Measurements from ENCODE around the gene CASP14.

The CASP14 gene

GRCh38 chr19:15042003-15042402 lies 7.3 kb upstream of the CASP14 start:
- TF ChIP-seq GATA3 (IDR thresholded peaks at IDR 0.05; ENCODE audit: low read depth, low read length): no peak
- TF ChIP-seq GATA2 (IDR thresholded peaks at IDR 0.05; ENCODE audit: low read depth, low read length): no peak

DNA sequence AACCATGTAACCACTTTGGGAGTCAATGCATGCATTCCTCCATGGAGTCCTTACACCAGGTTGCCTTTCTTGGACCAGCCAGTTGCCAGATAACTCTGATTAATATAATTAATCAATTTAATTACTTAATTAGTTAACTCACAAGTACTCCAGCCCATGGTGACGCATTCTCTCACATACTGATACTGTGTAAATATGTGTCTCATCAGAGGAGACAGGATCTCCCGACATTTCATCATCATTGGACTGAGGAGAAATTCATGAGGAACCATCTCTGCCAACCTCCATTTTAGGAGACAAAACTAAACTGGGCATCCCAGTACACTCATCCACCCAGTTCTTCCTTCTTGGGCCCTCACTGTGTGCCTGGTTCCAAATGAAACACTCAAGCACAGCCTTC lies 6.5 kb upstream of the CASP14 start:
- TF ChIP-seq GATA3 (IDR thresholded peaks at IDR 0.05; ENCODE audit: low read depth, low read length): no peak
- TF ChIP-seq GATA2 (IDR thresholded peaks at IDR 0.05; ENCODE audit: low read depth, low read length): no peak

DNA sequence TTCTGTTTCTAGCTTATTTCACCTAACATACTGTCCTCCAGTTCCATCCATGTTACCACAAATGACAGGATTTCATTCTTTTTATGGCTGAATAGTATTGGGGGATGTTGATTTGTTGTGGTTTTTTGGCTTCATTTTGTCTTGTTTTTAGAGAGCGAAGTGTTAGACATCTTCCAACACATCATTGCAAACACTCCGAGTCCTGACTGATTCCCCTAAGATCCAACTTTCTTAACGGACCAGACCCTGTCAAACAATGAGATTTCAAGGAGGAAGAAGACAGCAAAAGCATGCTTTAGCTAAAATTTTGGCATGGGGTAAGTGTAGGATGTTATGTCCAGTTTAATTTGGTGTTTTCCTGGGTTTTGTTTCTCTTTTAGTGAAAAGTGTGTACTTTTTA lies 3.8 kb upstream of the CASP14 start:
- TF ChIP-seq GATA2 (IDR thresholded peaks at IDR 0.05; ENCODE audit: low read depth, low read length) (no peak), GATA3 (IDR thresholded peaks at IDR 0.05; ENCODE audit: low read depth, low read length) (no peak)

- TF ChIP-seq GATA2 (IDR thresholded peaks at IDR 0.05; ENCODE audit: low read depth, low read length): no peak
- TF ChIP-seq GATA3 (IDR thresholded peaks at IDR 0.05; ENCODE audit: low read depth, low read length): no peak
These were observed 1.6 kb upstream of the CASP14 start for GRCh38 chr19:15047680-15048079.

GRCh38 chr19:15048128-15048527 lies 1.2 kb upstream of the CASP14 start:
- TF ChIP-seq GATA2 (IDR thresholded peaks at IDR 0.05; ENCODE audit: low read depth, low read length): no peak
- TF ChIP-seq GATA3 (IDR thresholded peaks at IDR 0.05; ENCODE audit: low read depth, low read length): no peak

DNA sequence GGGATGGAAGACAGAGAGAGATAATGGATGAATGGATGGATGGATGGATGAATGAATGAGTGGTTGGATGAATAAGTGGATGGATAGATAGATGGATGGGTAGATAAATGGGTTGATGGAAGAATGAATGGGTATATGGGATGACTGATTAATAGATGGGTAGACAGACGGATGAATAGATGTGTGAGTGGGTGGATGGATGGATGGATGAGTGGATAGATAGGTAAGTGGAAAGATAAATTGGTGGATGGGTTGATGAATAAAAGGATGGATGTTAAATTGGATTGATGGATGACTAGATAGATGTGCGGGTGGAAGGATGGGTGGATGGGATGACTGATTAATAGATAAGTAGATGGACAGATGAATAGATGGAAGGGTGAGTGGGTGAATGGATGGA lies 1.4 kb downstream of the CASP14 start:
- TF ChIP-seq GATA2 (IDR thresholded peaks at IDR 0.05; ENCODE audit: low read depth, low read length): no peak
- TF ChIP-seq GATA3 (IDR thresholded peaks at IDR 0.05; ENCODE audit: low read depth, low read length): no peak

DNA sequence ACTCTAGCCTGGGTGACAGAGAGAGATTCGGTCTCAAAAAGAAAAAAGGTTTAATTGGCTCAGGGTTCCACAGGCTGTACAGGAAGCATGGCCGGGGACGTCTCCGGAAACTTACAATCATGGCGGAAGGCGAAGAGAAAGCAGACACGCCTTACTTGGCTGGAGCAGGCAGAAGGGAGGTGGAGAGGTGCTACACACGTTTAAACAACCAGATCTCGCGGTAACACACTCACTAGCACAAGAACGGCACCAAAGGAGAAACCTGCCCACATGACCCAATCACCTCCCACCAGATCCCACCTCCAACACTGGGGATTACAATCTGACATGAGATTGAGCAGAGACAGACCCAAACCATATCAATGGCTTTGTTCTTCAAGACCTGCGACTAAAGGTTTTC lies 12.8 kb downstream of the CASP14 start:
- no peak for TF ChIP-seq GATA2 (IDR thresholded peaks at IDR 0.05; ENCODE audit: low read depth, low read length)
- TF ChIP-seq GATA3 (IDR thresholded peaks at IDR 0.05; ENCODE audit: low read depth, low read length): no peak

GRCh38 chr19:15072930-15073647 lies 23.8 kb downstream of the CASP14 start:
- peak; percentile 62 for TF ChIP-seq GATA2 (IDR thresholded peaks at IDR 0.05; ENCODE audit: low read depth, low read length)
- 0 out of 2 replicates have a peak, but pooled peaks have one; percentile 15 for TF ChIP-seq GATA3 (IDR thresholded peaks at IDR 0.05; ENCODE audit: low read depth, low read length)

GRCh38 chr19:15074371-15074770 lies 25.1 kb downstream of the CASP14 start:
- TF ChIP-seq GATA2 (IDR thresholded peaks at IDR 0.05; ENCODE audit: low read depth, low read length) (no peak), GATA3 (IDR thresholded peaks at IDR 0.05; ENCODE audit: low read depth, low read length) (no peak)

GRCh38 chr19:15075806-15076205 lies 26.5 kb downstream of the CASP14 start:
- no peak for TF ChIP-seq GATA3 (IDR thresholded peaks at IDR 0.05; ENCODE audit: low read depth, low read length)
- TF ChIP-seq GATA2 (IDR thresholded peaks at IDR 0.05; ENCODE audit: low read depth, low read length): no peak

- TF ChIP-seq GATA3 (IDR thresholded peaks at IDR 0.05; ENCODE audit: low read depth, low read length): no peak
- TF ChIP-seq GATA2 (IDR thresholded peaks at IDR 0.05; ENCODE audit: low read depth, low read length): no peak
These were observed 32.6 kb downstream of the CASP14 start, which contains the start of gene OR1I1 for GRCh38 chr19:15081911-15082310. TSS of gene OR1I1 (plus strand) at chr19:15082211. CDS start at chr19:15087066, 4,855 bp downstream.

DNA sequence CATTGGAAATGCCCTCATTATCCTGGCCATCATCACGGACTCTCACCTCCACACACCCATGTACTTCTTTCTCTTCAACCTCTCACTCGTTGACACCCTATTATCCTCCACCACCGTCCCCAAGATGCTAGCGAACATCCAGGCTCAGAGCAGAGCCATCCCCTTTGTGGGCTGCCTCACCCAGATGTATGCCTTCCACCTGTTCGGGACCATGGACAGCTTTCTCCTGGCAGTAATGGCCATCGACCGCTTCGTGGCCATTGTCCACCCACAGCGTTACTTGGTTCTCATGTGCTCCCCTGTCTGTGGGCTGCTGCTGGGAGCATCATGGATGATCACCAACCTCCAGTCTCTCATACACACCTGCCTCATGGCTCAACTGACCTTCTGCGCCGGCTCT lies 37.9 kb downstream of the CASP14 start:
- TF ChIP-seq GATA3 (IDR thresholded peaks at IDR 0.05; ENCODE audit: low read depth, low read length) (no peak), GATA2 (IDR thresholded peaks at IDR 0.05; ENCODE audit: low read depth, low read length) (no peak)

GRCh38 chr19:15091918-15092753 lies 42.9 kb downstream of the CASP14 start:
- no peak for TF ChIP-seq GATA3 (IDR thresholded peaks at IDR 0.05; ENCODE audit: low read depth, low read length)

DNA sequence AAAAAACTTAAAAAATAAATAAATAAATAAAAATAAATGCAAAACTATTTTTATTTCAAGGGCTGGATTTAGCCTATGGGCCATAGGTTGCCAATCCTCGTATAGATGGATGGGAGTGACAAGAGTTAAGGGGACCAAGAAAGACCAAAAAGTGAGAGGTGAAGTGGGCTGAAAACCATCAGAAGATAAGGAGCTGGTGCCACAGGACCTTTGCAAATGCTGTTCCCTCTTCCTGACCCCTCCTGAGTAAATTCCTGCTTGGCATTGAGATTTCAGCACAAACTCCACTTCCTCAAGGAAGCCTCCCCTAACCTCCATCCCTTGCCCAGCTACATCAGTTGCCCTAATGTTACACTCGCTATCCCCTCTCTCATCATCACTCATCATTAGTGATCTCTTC lies 43.7 kb downstream of the CASP14 start:
- no peak for TF ChIP-seq GATA2 (IDR thresholded peaks at IDR 0.05; ENCODE audit: low read depth, low read length)
- no peak for TF ChIP-seq GATA3 (IDR thresholded peaks at IDR 0.05; ENCODE audit: low read depth, low read length)

- TF ChIP-seq GATA2 (IDR thresholded peaks at IDR 0.05; ENCODE audit: low read depth, low read length): no peak
These were observed 46.9 kb downstream of the CASP14 start for GRCh38 chr19:15096223-15096622.

Measured in SH-SY5Y (cell line).